NCI-H2196 treated with DMSO at 0.1 percent for 48 hours (cell line): ENCODE measurements around the gene SESTD1.

Experiments
- DNase-seq: peaks from one replicate; lab custom pipeline; 2025; ENCODE audit not compliant: unreplicated experiment; lab: John Stamatoyannopoulos, UW

Gene SESTD1

GRCh38 chr2:179193759-179194394 is 70.8 kb downstream of the SESTD1 start:
- DNase-seq, result no peak

- DNase-seq, result no peak
Measured at GRCh38 chr2:179191110-179191509, 73.5 kb downstream of the SESTD1 start.

- DNase-seq, result no peak
Measured at GRCh38 chr2:179186126-179186525, 78.5 kb downstream of the SESTD1 start.

GRCh38 chr2:179184610-179185009 is 80.0 kb downstream of the SESTD1 start:
- no peak for DNase-seq

GRCh38 chr2:179181002-179181401 is 83.6 kb downstream of the SESTD1 start:
- no peak for DNase-seq

- no peak for DNase-seq
Measured at GRCh38 chr2:179180242-179180641, 84.4 kb downstream of the SESTD1 start.

GRCh38 chr2:179179719-179180118 is 84.9 kb downstream of the SESTD1 start:
- no peak for DNase-seq

GRCh38 chr2:179177694-179178093 is 86.9 kb downstream of the SESTD1 start:
- no peak for DNase-seq

GRCh38 chr2:179174240-179174639 is 90.4 kb downstream of the SESTD1 start:
- DNase-seq, result no peak

- no peak for DNase-seq
Measured at GRCh38 chr2:179172894-179173293, 91.7 kb downstream of the SESTD1 start.

- no peak for DNase-seq
Measured at GRCh38 chr2:179171371-179171770, 93.3 kb downstream of the SESTD1 start.

GRCh38 chr2:179170901-179171300 is 93.7 kb downstream of the SESTD1 start:
- no peak for DNase-seq

- no peak for DNase-seq
Measured at GRCh38 chr2:179165356-179166000, 99.2 kb downstream of the SESTD1 start.

GRCh38 chr2:179141206-179141605 is 123.4 kb downstream of the SESTD1 start:
- no peak for DNase-seq

GRCh38 chr2:179140571-179140970 is 124.1 kb downstream of the SESTD1 start:
- no peak for DNase-seq

- no peak for DNase-seq
Measured at GRCh38 chr2:179139506-179139905, 125.1 kb downstream of the SESTD1 start.

- no peak for DNase-seq
Measured at GRCh38 chr2:179137200-179137759, 127.4 kb downstream of the SESTD1 start.

GRCh38 chr2:179133016-179133415 is 131.6 kb downstream of the SESTD1 start:
- no peak for DNase-seq

GRCh38 chr2:179132076-179132475 is 132.6 kb downstream of the SESTD1 start:
- DNase-seq, result no peak

- no peak for DNase-seq
Measured at GRCh38 chr2:179130560-179130959, 134.1 kb downstream of the SESTD1 start.

GRCh38 chr2:179129574-179130238 is 134.9 kb downstream of the SESTD1 start:
- no peak for DNase-seq

GRCh38 chr2:179125404-179125803 is 139.2 kb downstream of the SESTD1 start:
- no peak for DNase-seq
